GM10248 (cell line): ENCODE results near the gene PEX7.
A peak's percentile ranks its signal among the peaks of the same experiment; 100 is the strongest.
"Not testable (repeated sequence)": the region's sequence is repeated elsewhere in the genome, so short reads cannot be mapped to it uniquely, and the experiment has no call there.

Source experiments
- CTCF ChIA-PET: fragments of 300-600 bp; sonication (Branson Sonifier 250); formaldehyde crosslinking; extraction: SDS; loops from one replicate; lab custom pipeline; 2021; ENCODE audit warnings: antibody characterized with exemption; lab: Yijun Ruan, JAX
- POLR2A ChIA-PET: fragments of 350-650 bp; sonication (Branson Sonifier 250); formaldehyde crosslinking; extraction: SDS; loops from one replicate; lab custom pipeline; 2020; ENCODE audit warnings: antibody characterized with exemption; lab: Yijun Ruan, JAX
- DNase-seq: peaks from one replicate; pipeline ENCODE4 v3.0.0; 2012; ENCODE audit errors: extremely low spot score
- TF ChIP-seq, protein P1 (sequence below): IDR thresholded peaks from 2 replicates; pipeline ENCODE4 v1.5.1; 2012; ENCODE audit warnings: mild to moderate bottlenecking, low read depth; ENCODE audit errors: extremely low read depth, missing control alignments, control extremely low read depth

Gene PEX7

DNA sequence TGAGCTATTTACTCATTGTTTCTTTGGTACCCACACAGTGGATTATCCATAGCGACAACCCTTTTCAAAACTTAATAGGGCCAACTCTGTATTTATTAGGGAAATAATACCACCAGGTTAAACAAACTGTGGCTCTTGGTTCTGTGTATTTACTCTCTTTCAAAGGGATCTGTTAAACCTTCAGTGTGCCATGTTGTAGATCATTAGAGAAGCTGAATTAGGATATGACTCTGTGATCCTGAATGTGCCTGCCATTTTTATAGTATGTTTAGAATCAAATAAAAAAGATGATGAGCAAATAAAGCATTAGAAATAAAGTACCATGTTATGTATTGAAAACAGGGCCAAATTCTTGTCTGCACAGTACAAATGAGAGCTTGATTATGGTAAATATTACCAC, 74.7 kb downstream of the PEX7 start:
- ChIA-PET POLR2A (no interaction called here), CTCF (interaction anchor here (1.1 to 1.6 kb wide), 3 partner anchors 9 to 20 kb away, joined by 4 to 5 read pairs (median 4); no protein-coding TSS in a partner anchor)
- TF ChIP-seq, protein P1, sequence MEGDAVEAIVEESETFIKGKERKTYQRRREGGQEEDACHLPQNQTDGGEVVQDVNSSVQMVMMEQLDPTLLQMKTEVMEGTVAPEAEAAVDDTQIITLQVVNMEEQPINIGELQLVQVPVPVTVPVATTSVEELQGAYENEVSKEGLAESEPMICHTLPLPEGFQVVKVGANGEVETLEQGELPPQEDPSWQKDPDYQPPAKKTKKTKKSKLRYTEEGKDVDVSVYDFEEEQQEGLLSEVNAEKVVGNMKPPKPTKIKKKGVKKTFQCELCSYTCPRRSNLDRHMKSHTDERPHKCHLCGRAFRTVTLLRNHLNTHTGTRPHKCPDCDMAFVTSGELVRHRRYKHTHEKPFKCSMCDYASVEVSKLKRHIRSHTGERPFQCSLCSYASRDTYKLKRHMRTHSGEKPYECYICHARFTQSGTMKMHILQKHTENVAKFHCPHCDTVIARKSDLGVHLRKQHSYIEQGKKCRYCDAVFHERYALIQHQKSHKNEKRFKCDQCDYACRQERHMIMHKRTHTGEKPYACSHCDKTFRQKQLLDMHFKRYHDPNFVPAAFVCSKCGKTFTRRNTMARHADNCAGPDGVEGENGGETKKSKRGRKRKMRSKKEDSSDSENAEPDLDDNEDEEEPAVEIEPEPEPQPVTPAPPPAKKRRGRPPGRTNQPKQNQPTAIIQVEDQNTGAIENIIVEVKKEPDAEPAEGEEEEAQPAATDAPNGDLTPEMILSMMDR: no peak
- DNase-seq: no peak

DNA sequence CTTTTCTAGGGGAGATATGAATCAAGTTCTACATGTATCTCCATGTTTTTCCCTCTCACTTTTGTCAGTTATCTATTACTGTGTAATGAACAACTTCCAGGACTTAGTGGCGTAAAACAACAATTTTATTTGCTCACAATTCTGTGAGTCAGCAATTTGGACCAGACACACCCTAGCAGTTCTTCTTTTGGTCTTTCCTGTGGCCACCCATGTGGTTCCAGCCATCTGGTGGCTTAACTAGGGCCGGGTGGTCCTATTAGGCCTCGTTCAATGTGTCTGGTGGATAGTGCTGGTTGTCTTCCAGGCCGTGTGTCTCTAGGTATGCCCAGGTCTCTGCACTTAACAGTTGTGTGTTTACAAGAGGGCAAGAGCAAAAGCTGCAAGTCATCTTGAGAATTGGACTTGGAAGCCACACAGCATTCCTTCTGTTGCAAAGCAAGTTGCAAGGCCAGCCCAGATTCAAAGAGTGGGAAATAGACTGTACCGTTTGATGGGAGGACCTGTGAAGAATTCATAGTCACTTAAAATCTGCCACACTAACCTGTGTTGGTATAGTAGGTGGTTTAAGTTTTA, 78.9 kb downstream of the PEX7 start:
- ChIA-PET CTCF (no interaction called here), POLR2A (no interaction called here)
- TF ChIP-seq, protein P1: no peak
- DNase-seq: no peak

DNA sequence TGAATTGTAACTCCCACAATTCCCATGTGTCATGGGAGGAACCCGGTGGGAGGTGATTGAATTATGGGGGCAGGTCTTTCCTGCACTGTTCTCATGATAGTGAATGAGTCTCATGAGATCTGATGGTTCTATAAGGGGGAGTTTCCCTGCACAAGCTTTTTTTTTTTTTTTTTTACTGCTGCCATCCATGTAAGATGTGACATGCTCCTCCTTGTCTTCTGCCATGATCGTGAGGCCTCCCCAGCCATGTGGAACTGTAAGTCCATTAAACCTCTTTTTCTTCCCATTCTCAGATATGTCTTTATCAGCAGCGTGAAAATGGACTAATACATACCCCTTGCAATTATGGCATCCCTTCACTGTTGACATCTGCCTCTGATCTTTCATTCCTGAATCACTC, 82.1 kb downstream of the PEX7 start:
- POLR2A ChIA-PET, DNase-seq: not testable (repeated sequence)

DNA sequence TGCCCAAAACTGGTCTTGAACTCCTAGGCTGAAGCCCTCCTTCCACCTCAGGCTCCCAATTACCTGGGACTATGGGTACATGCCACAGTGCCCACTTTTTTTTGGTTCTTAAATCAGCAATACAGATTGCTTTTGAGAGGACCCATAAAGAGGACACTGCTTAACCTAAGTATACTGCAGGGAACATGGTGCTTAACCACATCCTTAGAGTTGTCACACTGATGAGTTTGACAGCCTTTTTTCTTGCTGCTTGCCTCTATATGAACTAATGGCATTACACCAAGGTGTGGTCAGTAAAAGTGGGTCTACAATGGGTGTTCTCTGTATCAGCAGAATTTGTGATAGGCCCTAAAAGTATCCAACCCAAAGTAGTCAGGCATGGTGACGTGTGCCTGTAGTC, 92.6 kb downstream of the PEX7 start:
- DNase-seq: no peak
- ChIA-PET POLR2A (no interaction called here), CTCF (interaction anchor here (1.2 kb wide), 1 partner anchor 11 kb away, joined by 3 read pairs; no protein-coding TSS in a partner anchor)
- TF ChIP-seq, protein P1: no peak

More for the DNA sequence above, 82.1 kb downstream of the PEX7 start:
- CTCF ChIA-PET: interaction anchor here (1.1 to 1.6 kb wide), 3 partner anchors 9 to 261 kb away, joined by 3 to 4 read pairs (median 4); no protein-coding TSS in a partner anchor

DNA sequence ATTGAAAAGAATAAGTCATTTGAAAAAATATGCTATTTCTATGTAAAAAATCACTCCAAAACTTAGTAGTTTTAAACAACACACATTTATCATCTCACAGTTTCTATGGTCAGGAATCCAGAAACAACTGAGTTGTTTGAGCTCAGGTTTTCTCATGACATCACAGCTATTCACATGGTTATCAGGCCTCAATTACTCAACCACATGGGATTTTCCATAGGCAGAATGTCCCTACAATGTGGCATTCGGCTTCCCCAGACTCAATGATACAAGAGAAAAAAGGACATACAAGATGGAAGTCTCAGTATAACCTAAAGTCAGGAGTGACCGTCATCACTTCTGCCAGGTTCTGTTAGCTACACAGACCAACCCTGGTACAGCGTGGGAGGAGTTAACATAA, 96.3 kb downstream of the PEX7 start:
- TF ChIP-seq, protein P1: no peak
- CTCF ChIA-PET: interaction anchor here (1.8 to 2.0 kb wide), 2 partner anchors 10 to 33 kb away, joined by 4 to 5 read pairs; no protein-coding TSS in a partner anchor
- POLR2A ChIA-PET: no interaction called here
- no peak for DNase-seq

DNA sequence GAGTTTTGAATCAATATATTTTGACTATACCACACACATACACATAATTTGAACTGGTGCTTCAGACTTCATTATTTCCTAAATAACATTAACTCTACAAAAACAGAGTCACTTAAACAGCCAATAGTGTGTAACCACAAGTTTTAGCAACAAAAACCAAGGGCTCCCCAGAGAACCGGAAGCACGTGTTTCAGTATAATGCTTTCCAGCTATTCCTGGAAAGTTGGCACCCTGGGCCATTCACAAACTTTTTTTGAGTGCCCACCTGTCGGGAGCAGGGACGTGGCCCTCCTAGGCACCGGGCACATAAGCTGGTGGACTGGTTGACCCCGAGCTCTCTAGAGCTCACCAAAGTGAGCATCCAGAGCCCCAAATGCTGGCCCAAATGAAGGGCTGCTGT, 97.8 kb downstream of the PEX7 start:
- peak; percentile 15 for DNase-seq
- ChIA-PET POLR2A (no interaction called here), CTCF (interaction anchor here (1.2 to 2.0 kb wide), 3 partner anchors 11 to 275 kb away, joined by 4 to 5 read pairs (median 4); no protein-coding TSS in a partner anchor)
- TF ChIP-seq, protein P1: no peak

DNA sequence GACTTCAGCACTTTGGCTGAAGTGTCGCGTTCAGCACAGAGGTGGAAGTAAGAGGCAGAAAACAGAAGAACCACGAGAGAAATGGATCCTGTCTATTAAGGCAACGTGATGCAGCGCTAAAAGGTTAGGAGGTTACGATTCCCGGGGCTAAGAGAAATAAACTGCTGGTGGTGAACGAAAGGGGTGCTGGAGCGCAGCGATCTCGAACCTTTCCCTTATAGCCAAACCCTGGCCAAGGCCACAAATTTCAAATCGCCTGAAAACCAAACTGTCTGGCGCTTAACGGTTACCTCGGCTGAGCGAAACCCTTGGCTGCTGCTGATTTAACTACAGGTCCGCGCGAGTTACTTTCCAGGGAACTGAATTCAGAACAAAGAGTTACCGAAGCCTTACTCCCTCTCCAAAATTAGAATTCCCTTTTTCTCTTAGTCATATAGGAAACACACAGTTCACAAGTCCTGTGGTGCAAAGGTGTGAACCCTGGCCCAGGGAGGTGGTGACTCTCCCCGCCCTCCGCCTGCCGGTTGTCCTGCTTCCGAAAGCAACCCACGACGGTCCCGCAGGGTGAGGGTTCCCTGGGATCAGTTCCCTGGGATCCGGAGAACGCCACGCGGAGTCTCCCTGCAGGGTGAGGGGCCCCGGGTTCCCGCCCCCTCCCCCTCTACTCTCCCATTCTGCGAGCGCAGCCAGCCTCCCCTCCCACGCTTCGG, 98.4 kb downstream of the PEX7 start:
- CTCF ChIA-PET: interaction anchor here (1.3 to 2.4 kb wide), 3 partner anchors 12 to 128 kb away, joined by 3 to 10 read pairs (median 3); partner anchors contain the start of gene MAP3K5
- POLR2A ChIA-PET: no interaction called here
- peak; percentile 38 for DNase-seq
- TF ChIP-seq, protein P1: no peak
